ES-I3 (cell line): ENCODE results near the gene TADA2A.

Experiments used
- H3K36me3 ChIP-seq: 2 replicates; pipeline ENCODE4 v1.6.1; 2013; ENCODE audit warnings: mild to moderate bottlenecking, low read length, control low read depth, moderate library complexity; ENCODE audit not compliant: insufficient read depth
- H3K4me1 ChIP-seq: 2 replicates; pipeline ENCODE4 v1.6.1; 2013; ENCODE audit warnings: mild to moderate bottlenecking, control low read depth, low read length; ENCODE audit not compliant: insufficient read depth
- H3K9ac ChIP-seq: 2 replicates; pipeline ENCODE4 v1.6.1; 2013; ENCODE audit warnings: low read depth, mild to moderate bottlenecking, low read length, moderate library complexity
- H3K9me3 ChIP-seq: 2 replicates; pipeline ENCODE4 v1.6.1; 2013; ENCODE audit warnings: mild to moderate bottlenecking, low read length, moderate library complexity; ENCODE audit not compliant: control insufficient read depth, insufficient read depth

The TADA2A gene, protein sequence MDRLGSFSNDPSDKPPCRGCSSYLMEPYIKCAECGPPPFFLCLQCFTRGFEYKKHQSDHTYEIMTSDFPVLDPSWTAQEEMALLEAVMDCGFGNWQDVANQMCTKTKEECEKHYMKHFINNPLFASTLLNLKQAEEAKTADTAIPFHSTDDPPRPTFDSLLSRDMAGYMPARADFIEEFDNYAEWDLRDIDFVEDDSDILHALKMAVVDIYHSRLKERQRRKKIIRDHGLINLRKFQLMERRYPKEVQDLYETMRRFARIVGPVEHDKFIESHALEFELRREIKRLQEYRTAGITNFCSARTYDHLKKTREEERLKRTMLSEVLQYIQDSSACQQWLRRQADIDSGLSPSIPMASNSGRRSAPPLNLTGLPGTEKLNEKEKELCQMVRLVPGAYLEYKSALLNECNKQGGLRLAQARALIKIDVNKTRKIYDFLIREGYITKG

DNA sequence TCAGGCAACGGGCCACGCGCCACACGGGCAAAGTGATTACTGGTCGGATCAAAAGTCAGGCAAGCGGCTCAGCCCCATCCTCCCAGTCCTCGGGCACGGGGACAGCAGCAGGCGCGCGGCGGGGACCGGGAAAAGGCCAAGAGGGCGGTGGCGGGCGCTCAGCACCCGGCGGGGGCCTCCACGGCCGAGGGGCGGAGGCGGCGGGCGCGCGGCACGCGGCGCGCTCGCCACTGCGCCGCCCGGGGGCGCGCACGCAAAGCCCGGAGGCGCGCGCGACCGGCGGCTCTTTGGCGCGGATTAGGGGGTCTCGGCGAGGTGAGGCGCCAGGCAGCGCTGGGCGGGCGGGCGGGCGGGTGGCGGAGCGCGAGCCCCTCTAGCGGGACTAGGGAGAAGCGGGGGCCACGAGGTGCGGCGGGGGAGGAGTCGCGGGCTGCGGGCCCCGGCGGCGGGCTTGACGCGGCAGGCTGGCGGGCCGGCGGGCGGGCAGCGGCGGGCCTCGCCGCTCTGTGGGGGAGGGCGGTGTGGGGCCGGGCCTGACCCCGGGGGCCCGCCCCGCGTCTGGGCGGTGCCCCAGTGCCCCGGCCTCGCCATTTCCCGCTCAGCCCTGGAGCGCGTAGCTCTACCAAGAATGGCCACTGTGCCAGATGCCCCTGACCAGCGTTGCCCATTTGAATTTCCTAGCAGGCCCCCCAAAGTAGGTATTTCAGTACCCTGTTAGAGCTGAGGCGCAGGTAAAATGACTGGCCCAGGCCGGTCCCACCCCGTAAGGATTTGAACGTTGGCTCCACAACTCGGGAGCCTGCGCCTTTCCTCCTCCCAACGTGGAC is at the start of gene TADA2A, which contains the start of gene ACACA:
Gene TADA2A, plus strand, starts transcription at position 252 of the 827 bp plus-strand sequence. CDS start 4,480 bp downstream, outside the sequence.
Gene ACACA, minus strand, starts transcription at position 202 of the 827 bp plus-strand sequence. CDS start 537 bp downstream, outside the sequence.
- no peaks in the 10 kb centered on the region for H3K36me3 ChIP-seq
- no peaks in the 10 kb centered on the region for H3K9me3 ChIP-seq
- H3K4me1 ChIP-seq, result 0 out of 2 replicates have a peak, but pooled peaks cover 3% of the 10 kb centered on the region
- H3K9ac ChIP-seq, result peak within 1 kb of the TSS; percentile 99

DNA sequence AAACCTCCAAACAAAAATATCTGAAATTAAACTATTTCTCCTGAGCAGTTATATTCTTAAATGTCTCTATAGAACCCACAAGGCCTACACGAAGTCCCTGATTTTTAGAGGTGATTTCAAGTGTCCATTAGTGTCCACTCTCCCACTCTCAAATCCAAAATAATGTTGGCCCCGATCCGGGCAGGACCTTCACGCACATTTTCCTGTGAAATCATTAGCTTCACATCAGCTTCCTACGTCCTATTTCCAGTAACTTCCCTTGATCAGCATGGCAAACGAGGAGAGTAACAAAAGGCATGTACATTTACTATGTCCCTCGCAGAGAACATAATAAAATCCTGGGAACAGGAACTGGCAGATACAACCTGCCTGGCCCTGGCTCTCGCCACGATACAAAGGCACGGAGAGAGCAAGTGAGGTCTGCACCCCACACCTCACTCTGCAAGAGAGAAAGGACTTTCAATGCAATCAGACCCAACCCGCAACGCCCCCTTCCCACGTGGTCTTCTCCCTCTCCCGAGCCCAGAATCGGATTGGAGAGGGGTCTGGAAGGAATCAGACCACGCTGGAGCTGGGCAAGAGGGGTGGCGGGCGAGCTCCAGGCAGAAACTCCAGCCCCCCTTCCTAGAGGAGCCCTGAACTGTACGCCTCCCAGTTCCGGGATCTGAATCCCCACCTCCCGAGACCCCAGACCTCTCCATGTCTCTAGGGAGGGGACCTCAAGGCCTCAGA is 48.4 kb upstream of the TADA2A start:
- no peaks in the 10 kb centered on the region for H3K9me3 ChIP-seq
- H3K4me1 ChIP-seq, result peaks cover 22% of the 10 kb centered on the region
- no peaks in the 10 kb centered on the region for H3K36me3 ChIP-seq
- peak overlapping the region; percentile 95 for H3K9ac ChIP-seq

DNA sequence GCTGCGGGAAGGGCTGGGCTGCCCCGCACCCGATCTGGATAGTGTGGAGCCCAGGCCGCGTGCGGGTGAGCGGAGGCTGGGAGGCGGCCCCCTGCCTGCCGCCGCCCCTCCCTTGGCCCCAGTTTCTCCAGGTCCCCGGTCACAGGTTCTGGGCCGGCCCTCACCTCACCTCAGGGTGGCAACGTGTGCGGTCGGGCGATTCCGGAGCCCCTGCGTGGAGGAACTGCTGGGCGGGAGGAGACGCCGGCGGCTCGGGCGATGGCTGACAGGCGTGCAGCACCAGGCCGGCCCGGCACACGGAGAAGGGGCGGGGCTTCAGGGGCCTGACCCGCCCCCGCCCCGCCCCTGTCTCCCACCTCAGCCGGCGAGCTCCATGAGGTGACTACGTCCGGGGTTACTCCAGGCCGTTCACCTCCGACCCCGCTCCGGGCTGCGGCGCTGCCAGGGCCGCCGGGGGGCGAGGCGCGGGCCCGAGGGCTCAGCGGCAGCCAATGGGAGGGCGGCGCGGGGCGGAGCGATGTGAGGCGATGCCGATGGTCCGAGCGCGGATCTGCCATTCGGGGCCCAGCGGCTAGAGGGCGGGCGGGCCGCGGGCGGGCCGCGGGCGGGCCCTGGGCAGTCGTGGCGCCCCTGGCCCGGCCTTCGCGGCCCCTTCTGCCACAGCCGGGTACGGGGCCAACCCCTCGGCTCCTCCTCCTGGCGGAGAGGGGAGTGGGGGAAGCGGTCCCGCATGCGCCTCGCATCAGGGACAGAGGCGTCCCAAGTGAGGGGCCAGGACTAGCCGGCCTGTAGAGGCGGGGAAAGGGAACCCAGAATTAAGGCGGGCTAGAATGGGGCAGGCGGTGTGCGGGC is 47.6 kb upstream of the TADA2A start:
- H3K36me3 ChIP-seq, result no peaks in the 10 kb centered on the region
- peak overlapping the region; percentile 95 for H3K9ac ChIP-seq
- H3K4me1 ChIP-seq, result peaks cover 22% of the 10 kb centered on the region
- H3K9me3 ChIP-seq, result no peaks in the 10 kb centered on the region

DNA sequence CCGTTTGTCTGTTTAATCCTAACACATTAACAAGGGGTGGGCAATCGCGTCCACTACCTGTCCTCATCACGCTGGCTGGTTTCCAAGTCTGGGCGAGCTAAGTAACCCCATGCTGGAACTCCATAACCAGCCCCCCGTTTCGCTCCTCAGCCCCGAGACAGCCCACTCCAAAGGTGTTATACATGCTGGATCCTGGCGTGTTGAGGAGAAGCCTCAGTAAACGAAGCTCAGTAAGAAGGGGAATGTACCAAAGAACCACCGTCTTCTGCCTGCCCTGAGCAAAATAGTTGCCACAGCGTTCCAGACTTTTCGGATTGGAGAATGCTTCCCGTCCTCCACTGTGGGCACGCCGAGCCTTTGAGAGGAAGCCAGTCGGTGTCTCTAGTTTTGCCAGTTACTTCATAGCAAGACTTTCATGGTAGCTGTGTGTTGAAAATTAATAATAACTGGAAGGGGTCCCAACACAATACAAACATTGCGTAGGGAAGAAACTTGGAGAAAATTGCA is 47.0 kb upstream of the TADA2A start:
- H3K9me3 ChIP-seq, result no peaks in the 10 kb centered on the region
- H3K9ac ChIP-seq, result peak overlapping the region; percentile 59
- no peaks in the 10 kb centered on the region for H3K36me3 ChIP-seq
- peaks cover 22% of the 10 kb centered on the region for H3K4me1 ChIP-seq

DNA sequence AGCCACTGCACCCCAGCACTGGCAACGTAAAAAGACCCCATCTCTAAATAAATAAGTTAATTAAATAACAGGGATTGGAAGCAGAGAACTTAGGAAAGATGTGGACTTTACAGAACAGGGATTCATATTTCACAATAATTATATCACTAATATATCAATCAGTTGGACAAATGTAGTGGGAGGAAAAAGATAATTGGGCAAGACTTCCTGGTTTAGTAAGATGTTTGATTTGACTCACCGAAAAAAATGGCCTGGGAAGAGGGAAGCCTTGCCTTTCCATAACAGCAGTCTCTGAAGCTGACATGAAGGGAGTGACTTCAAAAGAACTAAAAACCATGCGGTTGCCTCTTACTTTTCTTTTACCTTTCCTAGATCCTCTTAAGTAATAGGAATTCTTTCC is 46.1 kb upstream of the TADA2A start:
- no peaks in the 10 kb centered on the region for H3K9me3 ChIP-seq
- no peak overlapping the region for H3K9ac ChIP-seq
- H3K4me1 ChIP-seq, result peaks cover 22% of the 10 kb centered on the region
- H3K36me3 ChIP-seq, result no peaks in the 10 kb centered on the region

DNA sequence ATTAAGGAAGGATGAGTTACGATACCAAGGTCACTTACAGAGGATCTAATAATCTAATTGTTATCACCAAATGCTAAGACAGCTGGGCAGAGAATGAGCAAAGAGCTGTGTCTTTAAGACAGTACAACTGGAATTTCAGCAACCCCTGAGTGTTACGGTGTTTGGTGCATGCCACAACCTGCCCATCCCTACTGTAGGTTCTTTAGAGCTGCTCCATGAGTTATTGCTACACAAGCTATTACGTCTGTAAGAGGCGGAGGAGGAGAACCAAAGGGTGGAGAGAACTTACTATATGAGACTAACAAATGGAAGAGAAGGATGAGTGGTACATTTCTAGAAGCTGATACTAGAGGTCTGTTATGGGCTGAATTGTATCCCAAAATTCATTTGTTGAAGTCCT is 45.1 kb upstream of the TADA2A start:
- H3K9ac ChIP-seq, result no peak overlapping the region
- no peaks in the 10 kb centered on the region for H3K9me3 ChIP-seq
- H3K4me1 ChIP-seq, result peaks cover 21% of the 10 kb centered on the region
- H3K36me3 ChIP-seq, result no peaks in the 10 kb centered on the region

DNA sequence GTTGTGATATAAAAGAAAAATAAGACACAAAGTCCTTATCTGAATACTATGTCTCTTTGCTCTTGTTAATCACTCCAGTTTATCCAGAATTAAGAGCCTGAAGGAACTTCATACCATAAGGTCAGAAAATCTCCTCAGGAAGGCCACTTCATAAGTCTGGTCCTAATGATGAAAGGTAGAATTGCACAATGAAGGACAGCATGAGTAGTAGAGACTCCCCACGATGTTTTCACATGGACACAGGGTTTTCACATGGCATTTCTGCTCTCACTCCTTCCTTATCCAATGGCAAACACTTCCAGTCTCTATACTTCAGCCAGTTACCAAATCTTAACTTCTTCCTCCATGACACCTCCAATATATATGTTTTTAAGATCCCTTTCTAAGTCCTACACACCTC is 41.1 kb upstream of the TADA2A start:
- H3K36me3 ChIP-seq, result no peaks in the 10 kb centered on the region
- 0 out of 2 replicates have a peak, but pooled peaks cover 1% of the 10 kb centered on the region for H3K4me1 ChIP-seq
- H3K9ac ChIP-seq, result no peak overlapping the region
- H3K9me3 ChIP-seq, result no peaks in the 10 kb centered on the region

DNA sequence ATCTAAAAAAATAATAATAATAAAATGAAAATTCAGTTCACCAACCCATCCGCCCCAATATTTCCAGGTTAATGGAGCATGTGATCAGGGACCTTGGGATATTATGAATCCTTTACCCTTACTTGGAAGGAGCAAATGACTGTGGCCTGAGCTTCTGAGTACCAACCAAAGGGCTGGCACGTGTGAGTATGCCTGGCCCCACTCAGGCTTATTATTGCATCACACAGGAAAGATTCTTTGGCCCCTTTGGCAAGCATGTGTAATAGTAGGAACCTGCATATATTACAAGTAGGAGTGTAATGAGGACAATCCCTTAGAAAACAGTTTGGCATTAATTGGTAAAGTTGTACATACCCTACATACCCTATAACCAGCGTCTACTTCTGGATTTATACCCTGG is 38.1 kb upstream of the TADA2A start:
- Histone ChIP-seq H3K4me1 (peaks cover 4% of the 10 kb centered on the region; the same call in 1 of the 2 replicates), H3K9me3 (no peaks in the 10 kb centered on the region), H3K36me3 (no peaks in the 10 kb centered on the region), H3K9ac (no peak overlapping the region)

DNA sequence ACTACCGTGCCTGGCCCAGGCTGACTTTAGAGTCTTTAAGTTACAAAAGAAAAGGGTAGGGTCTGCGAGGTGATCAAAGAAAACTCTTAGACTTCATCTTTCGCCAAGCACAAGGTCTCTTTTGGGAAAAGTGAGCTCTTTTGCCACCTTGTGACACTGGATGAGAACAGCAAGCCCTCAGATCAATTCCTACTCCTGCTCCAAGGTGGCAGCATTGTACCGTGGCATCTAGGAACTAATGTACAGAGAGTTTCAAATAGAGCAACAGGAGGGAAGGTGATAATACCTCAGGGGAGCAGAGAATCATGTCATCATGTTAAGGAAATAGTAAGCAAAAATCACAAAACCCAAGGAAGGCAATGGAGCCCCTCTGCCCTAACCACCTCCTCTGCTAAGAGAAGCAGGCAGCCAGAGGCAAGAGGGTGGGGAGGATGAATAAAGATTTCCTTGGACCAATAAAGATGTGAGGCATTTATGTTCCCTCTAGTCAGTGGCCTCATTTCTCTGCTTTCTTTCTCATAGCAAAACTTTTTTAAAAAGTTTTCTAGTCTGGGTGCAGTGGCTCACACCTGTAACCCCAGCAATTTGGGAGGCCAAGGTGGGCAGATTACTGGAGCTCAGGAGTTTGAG is 33.0 kb upstream of the TADA2A start:
- Histone ChIP-seq H3K9ac (no peak overlapping the region), H3K4me1 (peaks cover 4% of the 10 kb centered on the region; the same call in 1 of the 2 replicates), H3K36me3 (no peaks in the 10 kb centered on the region), H3K9me3 (no peaks in the 10 kb centered on the region)

DNA sequence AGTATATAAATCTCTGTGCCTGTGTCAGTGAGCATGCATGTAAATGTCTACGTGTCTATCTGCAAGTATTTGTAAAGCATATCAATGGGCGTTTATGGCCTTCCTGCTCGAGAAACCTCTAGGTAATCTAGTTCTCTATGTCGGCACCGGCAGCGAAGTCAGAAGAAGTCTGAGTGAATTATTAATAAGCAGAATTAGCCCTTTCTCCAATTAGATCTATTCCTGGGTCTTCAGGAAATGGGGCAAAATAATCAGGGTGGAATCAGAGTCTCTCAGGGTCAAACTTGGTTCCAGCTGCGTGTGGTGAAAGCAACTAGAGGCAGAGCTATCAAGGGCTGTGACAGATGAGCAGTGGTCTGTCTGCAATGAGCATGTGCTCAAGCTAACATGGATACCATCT is 31.0 kb upstream of the TADA2A start, which contains the start of gene C17orf78:
Gene C17orf78, plus strand, starts transcription at position 280 of the 400 bp plus-strand sequence. Its CDS starts 108 bp downstream, at position 388.
- no peaks in the 10 kb centered on the region for H3K9me3 ChIP-seq
- H3K9ac ChIP-seq, result no peak within 1 kb of the TSS
- no peaks in the 10 kb centered on the region for H3K36me3 ChIP-seq
- peaks cover 4% of the 10 kb centered on the region; the same call in 1 of the 2 replicates for H3K4me1 ChIP-seq

DNA sequence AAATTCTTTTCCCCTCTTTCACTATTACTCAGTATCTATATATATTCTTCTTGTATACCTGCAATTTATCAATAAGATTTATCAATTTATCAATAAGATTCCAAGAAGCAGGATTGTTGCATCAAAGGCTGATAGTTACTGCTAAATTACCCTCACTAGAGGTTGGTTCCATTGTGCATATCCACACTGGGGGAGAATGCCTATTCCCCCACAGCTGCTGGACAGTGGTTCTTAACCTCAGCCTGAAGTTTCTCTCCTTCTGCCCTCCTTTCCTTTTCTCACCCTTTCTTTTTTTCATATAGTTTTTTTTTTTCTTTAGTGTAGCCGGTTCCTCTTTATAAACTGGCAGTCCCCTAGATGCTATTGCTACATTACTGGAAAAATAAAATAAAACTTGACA is 24.6 kb upstream of the TADA2A start:
- Histone ChIP-seq H3K9ac (no peak overlapping the region), H3K4me1 (no peaks in the 10 kb centered on the region), H3K36me3 (no peaks in the 10 kb centered on the region), H3K9me3 (no peaks in the 10 kb centered on the region)

DNA sequence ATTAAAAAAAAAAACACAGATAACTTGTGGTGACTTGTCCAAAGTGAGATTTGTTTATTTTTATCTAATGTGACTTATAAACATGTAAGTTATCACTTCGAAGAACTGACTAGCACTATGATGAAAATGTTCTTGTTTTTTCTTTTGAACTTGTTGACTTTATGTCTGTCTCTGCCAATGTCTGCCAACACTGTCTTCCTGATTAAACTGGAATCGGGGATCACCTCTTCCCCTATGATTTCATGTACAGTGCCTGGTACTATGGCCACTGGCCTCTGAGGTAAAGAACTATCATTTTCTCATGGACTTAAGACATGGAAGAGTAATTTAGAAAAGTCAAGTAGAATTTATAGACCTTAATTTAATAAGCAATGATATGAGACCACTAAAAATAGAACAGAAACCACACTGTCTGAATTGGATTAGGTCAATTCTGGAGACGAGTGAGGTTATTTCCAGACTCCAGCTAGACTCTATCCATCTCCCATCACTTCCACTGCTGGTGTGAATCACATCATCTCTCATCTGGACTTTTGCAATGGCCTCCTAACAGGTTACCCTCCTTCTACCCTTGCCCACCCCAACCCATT is 22.0 kb upstream of the TADA2A start:
- Histone ChIP-seq H3K9me3 (no peaks in the 10 kb centered on the region), H3K9ac (no peak overlapping the region), H3K36me3 (no peaks in the 10 kb centered on the region), H3K4me1 (peaks cover 7% of the 10 kb centered on the region; the same call in 1 of the 2 replicates)
